Endothelial cell of umbilical vein (primary cell): ENCODE results near the gene ATRNL1. TPM values are rescaled to one million over a fixed set of nuclear protein-coding genes. Genes with fewer than 3 reads are reported as not detected.

Source experiments
- BruUV-seq: library from RNA; stranded (reverse); fragments of 400-500 nt; replicated peaks from 2 replicates; lab custom pipeline; 2021; lab: Mats Ljungman, UMichigan
- CTCF ChIA-PET: fragments of 300-600, 350-600 bp; sonication (Branson Sonifier 250); formaldehyde crosslinking; loops from one replicate; lab custom pipeline; 2021; ENCODE audit warnings: antibody characterized with exemption, inconsistent platforms; lab: Charles Lee
- POLR2A ChIA-PET: fragments of 300-600, 350-600 bp; sonication (Branson Sonifier 250); formaldehyde crosslinking; loops from one replicate; lab custom pipeline; 2021; ENCODE audit warnings: antibody characterized with exemption, inconsistent platforms; lab: Charles Lee
- DNase-seq: peaks from one replicate; pipeline ENCODE4 v3.0.0-alpha.2; 2011; ENCODE audit warnings: low read depth, low spot score
- FAIRE-seq: peaks from 2 replicates; lab custom pipeline; 2011; peaks lifted over from hg19 to GRCh38; lab: Jason Lieb, UNC
- H2AFZ ChIP-seq: 2 replicates; pipeline ENCODE4 v1.6.0; 2012; ENCODE audit warnings: low read depth, low read length, control low read depth, inconsistent platforms
- H3K27ac ChIP-seq: 2 replicates; pipeline ENCODE4 v1.5.1; 2011; ENCODE audit warnings: low read depth, mild to moderate bottlenecking, control low read depth, low read length, moderate library complexity; ENCODE audit not compliant: insufficient read depth
- H3K27me3 ChIP-seq, 2 experiments: 2 replicates each; pipeline versions ENCODE4 v1.6.0 to v1.6.1; 2011; ENCODE audit warnings: low read length in 2 of 2, mixed read lengths in 1 of 2; ENCODE audit not compliant: control insufficient read depth in 2 of 2, insufficient read depth in 2 of 2
- H3K36me3 ChIP-seq, 2 experiments: 2 replicates in 1 of 2; 3 replicates in 1 of 2; pipeline ENCODE4 v1.5.1; 2011; ENCODE audit warnings: low read length in 2 of 2, mild to moderate bottlenecking in 1 of 2, moderate library complexity in 1 of 2; ENCODE audit not compliant: control insufficient read depth in 2 of 2, insufficient read depth in 2 of 2; ENCODE audit errors: extremely low read depth in 1 of 2
- H3K4me1 ChIP-seq: 3 replicates; pipeline ENCODE4 v1.5.1; 2011; ENCODE audit warnings: mild to moderate bottlenecking, low read length; ENCODE audit not compliant: control insufficient read depth, insufficient read depth; ENCODE audit errors: extremely low read depth
- H3K4me2 ChIP-seq: 2 replicates; pipeline ENCODE4 v1.6.1; 2011; ENCODE audit warnings: low read length, control low read depth, mixed read lengths; ENCODE audit not compliant: insufficient read depth
- H3K4me3 ChIP-seq, 3 experiments: fragments of 200-600 bp in 1 of 3; sonication (generic), shearing (Covaris generic) in 1 of 3; replicated peaks in 1 of 3; 2 replicates each; pipeline ENCODE4 v1.5.1; 2011 to 2016; ENCODE audit warnings: control low read depth in 3 of 3, low read length in 3 of 3, mild to moderate bottlenecking in 2 of 3, inconsistent platforms in 1 of 3, low read depth in 1 of 3, moderate library complexity in 1 of 3; ENCODE audit not compliant: insufficient read depth in 1 of 3
- H3K79me2 ChIP-seq: 2 replicates; pipeline ENCODE4 v1.6.0; 2012; ENCODE audit warnings: low read length, inconsistent platforms; ENCODE audit not compliant: control insufficient read depth, insufficient read depth
- H3K9ac ChIP-seq: replicated peaks from 2 replicates; pipeline ENCODE3; 2011; ENCODE audit warnings: low read length, control low read depth; ENCODE audit not compliant: insufficient read depth; ENCODE audit errors: extremely low read depth
- H3K9me1 ChIP-seq: replicated peaks from 3 replicates; pipeline ENCODE4 v1.6.0; 2011; ENCODE audit warnings: mild to moderate bottlenecking, low read length; ENCODE audit not compliant: control insufficient read depth, insufficient read depth; ENCODE audit errors: extremely low read depth
- H3K9me3 ChIP-seq: replicated peaks from 2 replicates; pipeline ENCODE4 v1.5.1; 2012; ENCODE audit warnings: low read length, inconsistent platforms; ENCODE audit not compliant: control insufficient read depth, insufficient read depth
- H4K20me1 ChIP-seq: replicated peaks from 2 replicates; pipeline ENCODE3; 2011; ENCODE audit warnings: mild to moderate bottlenecking, low read length; ENCODE audit not compliant: control insufficient read depth, insufficient read depth; ENCODE audit errors: extremely low read depth
- EZH2 ChIP-seq: IDR thresholded peaks from 2 replicates; pipeline ENCODE4 v1.6.1; 2012; ENCODE audit warnings: borderline replicate concordance, low read depth, mild to moderate bottlenecking, moderate library complexity, low read length, inconsistent platforms; ENCODE audit not compliant: severe bottlenecking
- FOS ChIP-seq: IDR thresholded peaks from 2 replicates; pipeline ENCODE4 v1.6.1; 2011; ENCODE audit warnings: mild to moderate bottlenecking, low read length, moderate library complexity, borderline replicate concordance; ENCODE audit not compliant: insufficient read depth
- GATA2 ChIP-seq: IDR thresholded peaks from 2 replicates; pipeline ENCODE4 v1.7.0; 2011; ENCODE audit warnings: low read depth, mild to moderate bottlenecking, moderate library complexity, mixed read lengths, low read length; ENCODE audit not compliant: insufficient read length, insufficient read depth
- JUN ChIP-seq: IDR thresholded peaks from 2 replicates; pipeline ENCODE4 v1.6.1; 2011; ENCODE audit warnings: borderline replicate concordance, low read depth; ENCODE audit not compliant: insufficient read length, insufficient read depth
- MYC ChIP-seq: IDR thresholded peaks from one replicate; pipeline ENCODE4 v1.6.1; 2011; ENCODE audit warnings: mild to moderate bottlenecking, low read depth, low read length
- POLR2A ChIP-seq: IDR thresholded peaks from 2 replicates; pipeline ENCODE4 v1.6.1; 2012; ENCODE audit warnings: low read depth, mild to moderate bottlenecking, control low read depth, low read length
- dilution Hi-C: fragments of 300-500 bp; cut with MboI; formaldehyde crosslinking; loops from one replicate; pipeline ENCODE4 v1.15.0; 2019; ENCODE audit warnings: low sequenced_read_pairs; ENCODE audit not compliant: extremely low pct_ligation_motif_present
- intact Hi-C: fragments of 100-400 bp; cut with micrococcal nuclease; formaldehyde crosslinking; loops from one replicate; pipeline ENCODE4 v1.10.0; 2022
- polyA plus RNA-seq, 4 experiments: library from polyadenylated mRNA; depleted of rRNA in 3 of 4; stranded (reverse) in 3 of 4; unstranded in 1 of 4; fragments of >200 nt; gene quantifications; 2 replicates each; pipeline versions ENCODE4 v1.2.1 to v1.2.3, GENCODE V29; 2011 to 2012; ENCODE audit warnings: missing spikeins in 1 of 4
- total RNA-seq: library from RNA; stranded (reverse); gene quantifications from 2 replicates; pipeline ENCODE4 v1.2.3, GENCODE V29; 2021
- TF ChIP-seq, protein P1 (sequence below), 2 donors: IDR thresholded peaks; 1 replicate in 1 of 2; 2 replicates in 1 of 2; pipeline ENCODE4 v1.5.1; 2011; ENCODE audit warnings: low read length in 2 of 2, mild to moderate bottlenecking in 2 of 2, moderate library complexity in 2 of 2, control low read depth in 1 of 2, inconsistent platforms in 1 of 2, low read depth in 1 of 2; ENCODE audit not compliant: insufficient read depth in 1 of 2; ENCODE audit errors: extremely low read depth in 1 of 2
- TF ChIP-seq, protein P2 (sequence below): IDR thresholded peaks from 2 replicates; pipeline ENCODE4 v1.6.1; 2011; ENCODE audit not compliant: insufficient read depth, insufficient read length

The ATRNL1 gene
- total and polyA plus RNA-seq, 2 donors (not counting 3 experiments of a cell fraction or from before 2014, with no cell fraction given): not detected

GRCh38 chr10:115772606-115773005 lies 679.4 kb downstream of the ATRNL1 start:
- FAIRE-seq: no peak
- dilution Hi-C loops: no loop called here
- no peak overlapping the region for H3K4me3 ChIP-seq
- ChIA-PET CTCF (no interaction called here), POLR2A (no interaction called here)
- H3K4me2 ChIP-seq: no peak overlapping the region
- DNase-seq: no peak
- no peaks in the 10 kb centered on the region for H4K20me1 ChIP-seq
- H3K9me3 ChIP-seq: no peaks in the 10 kb centered on the region
- no peaks in the 10 kb centered on the region for H3K4me1 ChIP-seq
- no peaks in the 10 kb centered on the region for H3K36me3 ChIP-seq
- BruUV-seq: no TSS peak
- no peaks in the 10 kb centered on the region for H3K9me1 ChIP-seq
- no peak for TF ChIP-seq POLR2A
- TF ChIP-seq, protein P1, sequence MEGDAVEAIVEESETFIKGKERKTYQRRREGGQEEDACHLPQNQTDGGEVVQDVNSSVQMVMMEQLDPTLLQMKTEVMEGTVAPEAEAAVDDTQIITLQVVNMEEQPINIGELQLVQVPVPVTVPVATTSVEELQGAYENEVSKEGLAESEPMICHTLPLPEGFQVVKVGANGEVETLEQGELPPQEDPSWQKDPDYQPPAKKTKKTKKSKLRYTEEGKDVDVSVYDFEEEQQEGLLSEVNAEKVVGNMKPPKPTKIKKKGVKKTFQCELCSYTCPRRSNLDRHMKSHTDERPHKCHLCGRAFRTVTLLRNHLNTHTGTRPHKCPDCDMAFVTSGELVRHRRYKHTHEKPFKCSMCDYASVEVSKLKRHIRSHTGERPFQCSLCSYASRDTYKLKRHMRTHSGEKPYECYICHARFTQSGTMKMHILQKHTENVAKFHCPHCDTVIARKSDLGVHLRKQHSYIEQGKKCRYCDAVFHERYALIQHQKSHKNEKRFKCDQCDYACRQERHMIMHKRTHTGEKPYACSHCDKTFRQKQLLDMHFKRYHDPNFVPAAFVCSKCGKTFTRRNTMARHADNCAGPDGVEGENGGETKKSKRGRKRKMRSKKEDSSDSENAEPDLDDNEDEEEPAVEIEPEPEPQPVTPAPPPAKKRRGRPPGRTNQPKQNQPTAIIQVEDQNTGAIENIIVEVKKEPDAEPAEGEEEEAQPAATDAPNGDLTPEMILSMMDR (IDR thresholded peaks at IDR 0.05; ENCODE audit: extremely low read depth in 1 of 2, insufficient read depth in 1 of 2, low read depth in 1 of 2, low read length in 2 of 2): no peak
- no peak for TF ChIP-seq EZH2
- intact Hi-C loops: no loop called here
- no peaks in the 10 kb centered on the region for H3K27me3 ChIP-seq
- no peak overlapping the region for H2AFZ ChIP-seq
- no peak overlapping the region for H3K9ac ChIP-seq
- H3K27ac ChIP-seq: no peak overlapping the region
- no peaks in the 10 kb centered on the region for H3K79me2 ChIP-seq

DNA sequence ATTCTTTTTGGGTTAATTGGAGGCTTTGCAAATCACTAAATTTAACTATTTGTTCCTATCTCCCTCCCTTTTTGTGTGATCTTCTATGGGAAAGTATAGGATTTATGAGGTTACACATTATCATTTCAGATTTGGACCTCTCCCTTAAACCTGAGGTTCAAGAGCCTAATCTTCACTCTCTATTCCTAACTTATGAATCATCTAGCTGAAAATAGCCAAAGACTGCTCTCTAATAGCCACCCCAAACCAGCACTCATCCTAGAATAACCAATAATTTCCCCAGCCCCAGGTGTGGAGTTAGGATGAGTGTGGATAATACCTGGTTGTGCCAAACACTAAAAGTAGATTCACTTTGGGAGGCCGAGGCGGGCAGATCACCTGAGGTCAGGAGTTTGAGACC lies 680.7 kb downstream of the ATRNL1 start:
- POLR2A ChIA-PET: no interaction called here
- H3K4me2 ChIP-seq: no peak overlapping the region

More for the DNA sequence above, 680.7 kb downstream of the ATRNL1 start:
- no peaks in the 10 kb centered on the region for H4K20me1 ChIP-seq
- intact Hi-C loops: no loop called here
- CTCF ChIA-PET: interaction anchor here (0.7 kb wide), 1 partner anchor 232 kb away, joined by 3 read pairs; no protein-coding TSS in a partner anchor
- no peak overlapping the region for H3K27ac ChIP-seq
- no TSS peak for BruUV-seq
- no peak overlapping the region for H3K9ac ChIP-seq
- dilution Hi-C loops: no loop called here
- no peaks in the 10 kb centered on the region for H3K79me2 ChIP-seq
- no peak overlapping the region for H3K4me3 ChIP-seq
- H2AFZ ChIP-seq: no peak overlapping the region
- no peaks in the 10 kb centered on the region for H3K9me3 ChIP-seq
- FAIRE-seq (no peak), DNase-seq (no peak)
- TF ChIP-seq EZH2: no peak
- no peak for TF ChIP-seq MYC
- TF ChIP-seq JUN: no peak
- TF ChIP-seq GATA2: no peak
- TF ChIP-seq, protein P2, sequence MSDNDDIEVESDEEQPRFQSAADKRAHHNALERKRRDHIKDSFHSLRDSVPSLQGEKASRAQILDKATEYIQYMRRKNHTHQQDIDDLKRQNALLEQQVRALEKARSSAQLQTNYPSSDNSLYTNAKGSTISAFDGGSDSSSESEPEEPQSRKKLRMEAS: no peak
- TF ChIP-seq, protein P1 (IDR thresholded peaks at IDR 0.05; ENCODE audit: extremely low read depth in 1 of 2, insufficient read depth in 1 of 2, low read depth in 1 of 2, low read length in 2 of 2): no peak
- no peak for TF ChIP-seq FOS
- no peak for TF ChIP-seq POLR2A
- no peaks in the 10 kb centered on the region for H3K4me1 ChIP-seq
- H3K27me3 ChIP-seq: no peaks in the 10 kb centered on the region
- H3K9me1 ChIP-seq: no peaks in the 10 kb centered on the region
- no peaks in the 10 kb centered on the region for H3K36me3 ChIP-seq
